CD8-positive, alpha-beta memory T cell (primary cell): ENCODE data around the gene KCNG3. TPM values are rescaled to one million over a fixed set of nuclear protein-coding genes. Genes with fewer than 3 reads are reported as not detected.

Source experiments
- CTCF ChIA-PET: fragments of 350-600 bp; sonication (Branson Sonifier 250); formaldehyde crosslinking; loops from one replicate; lab custom pipeline; 2021; ENCODE audit warnings: antibody characterized with exemption; lab: Charles Lee
- POLR2A ChIA-PET: fragments of 350-600 bp; sonication (Branson Sonifier 250); formaldehyde crosslinking; loops from one replicate; lab custom pipeline; 2021; ENCODE audit warnings: antibody characterized with exemption; lab: Charles Lee
- DNase-seq, 5 donors: peaks; one replicate each; pipeline versions ENCODE4 v3.0.0 to v3.0.0-alpha.2; 2020 to 2022; ENCODE audit warnings: mixed read lengths in 1 of 5
- H3K27ac ChIP-seq: one replicate; pipeline ENCODE4 v1.7.0; 2013; ENCODE audit warnings: low read depth, mild to moderate bottlenecking, low read length, moderate library complexity
- H3K27me3 ChIP-seq: 2 replicates; pipeline ENCODE4 v1.7.0; 2013; ENCODE audit warnings: low read length, mild to moderate bottlenecking; ENCODE audit not compliant: insufficient read depth, poor library complexity, severe bottlenecking
- H3K36me3 ChIP-seq: 2 replicates; pipeline ENCODE4 v1.7.0; 2013; ENCODE audit warnings: mild to moderate bottlenecking, low read length, moderate library complexity; ENCODE audit not compliant: insufficient read depth
- H3K4me1 ChIP-seq: 2 replicates; pipeline ENCODE4 v1.7.0; 2013; ENCODE audit warnings: mild to moderate bottlenecking, low read length, moderate library complexity; ENCODE audit not compliant: insufficient read depth
- H3K4me3 ChIP-seq: 2 replicates; pipeline ENCODE4 v1.7.0; 2013; ENCODE audit warnings: mild to moderate bottlenecking, low read length
- H3K9me3 ChIP-seq: 2 replicates; pipeline ENCODE4 v1.7.0; 2013; ENCODE audit warnings: mild to moderate bottlenecking, low read length
- H3K27ac Mint-ChIP-seq, 8 donors: one replicate each; pipeline ENCODE4 v1.8.0; 2020 to 2021; ENCODE audit warnings: mixed read lengths in 8 of 8, mild to moderate bottlenecking in 6 of 8, inconsistent platforms in 3 of 8, moderate library complexity in 3 of 8
- H3K27me3 Mint-ChIP-seq, 2 donors: one replicate each; pipeline ENCODE4 v1.8.0; 2020 to 2021; ENCODE audit warnings: mixed read lengths in 2 of 2, mild to moderate bottlenecking in 1 of 2, moderate library complexity in 1 of 2
- H3K36me3 Mint-ChIP-seq, 3 donors: one replicate each; pipeline ENCODE4 v1.8.0; 2020 to 2021; ENCODE audit warnings: mixed read lengths in 3 of 3, inconsistent platforms in 1 of 3, mild to moderate bottlenecking in 1 of 3
- H3K4me1 Mint-ChIP-seq, 3 donors: one replicate each; pipeline ENCODE4 v1.8.0; 2020 to 2021; ENCODE audit warnings: mixed read lengths in 3 of 3, inconsistent platforms in 1 of 3, mild to moderate bottlenecking in 1 of 3
- H3K4me3 Mint-ChIP-seq, 7 donors: one replicate each; pipeline ENCODE4 v1.8.0; 2020 to 2021; ENCODE audit warnings: mixed read lengths in 7 of 7, mild to moderate bottlenecking in 6 of 7, moderate library complexity in 4 of 7, inconsistent platforms in 2 of 7
- H3K9me3 Mint-ChIP-seq, 5 donors: one replicate each; pipeline ENCODE4 v1.8.0; 2020 to 2022; ENCODE audit warnings: mixed read lengths in 5 of 5, mild to moderate bottlenecking in 3 of 5, moderate library complexity in 2 of 5, inconsistent platforms in 1 of 5
- polyA plus RNA-seq: library from polyadenylated mRNA; unstranded; fragments of 300-500 nt; fragmentation: Illumina TruSeq; gene quantifications from one replicate; pipeline ENCODE4 v1.2.3, GENCODE V29; 2021
- total RNA-seq, 2 experiments: library from RNA; stranded (reverse); gene quantifications; one replicate each; pipeline ENCODE4 v1.2.3, GENCODE V29; 2021

Gene KCNG3
- total and polyA plus RNA-seq, 3 experiments from 2014 or later, result 0.07 to 0.09 TPM; not detected in 1

DNA sequence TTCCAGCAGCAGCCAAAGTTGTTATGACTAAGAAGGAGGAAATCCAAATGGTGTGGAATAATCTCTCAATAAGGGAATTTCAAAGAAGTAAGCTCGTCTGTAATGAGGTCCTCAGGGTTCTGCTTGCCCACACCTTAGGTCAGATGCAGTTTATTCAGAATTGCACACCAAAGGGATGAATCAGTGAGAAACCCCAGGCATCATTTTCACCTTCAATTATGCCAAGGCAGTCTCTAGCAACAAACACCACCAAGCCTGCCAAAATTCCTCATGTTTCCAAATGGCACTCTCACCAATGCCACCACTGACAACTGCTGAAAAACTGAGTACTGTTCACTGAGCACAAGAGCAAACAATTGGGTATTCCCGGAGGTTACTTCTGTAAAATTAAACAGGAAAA is 43.6 kb downstream of the KCNG3 start:
- Mint-ChIP-seq H3K9me3 (peaks cover 0 to 3% (median 0%) of the 10 kb centered on the region in 5 donors), H3K4me3 (no peak overlapping the region), H3K27me3 (peaks cover 18 to 33% of the 10 kb centered on the region in 2 donors), H3K36me3 (no peaks in the 10 kb centered on the region), H3K27ac (no peak overlapping the region), H3K4me1 (no peaks in the 10 kb centered on the region)
- Histone ChIP-seq H3K4me1 (no peaks in the 10 kb centered on the region), H3K9me3 (no peaks in the 10 kb centered on the region), H3K4me3 (no peak overlapping the region), H3K27ac (no peak overlapping the region), H3K36me3 (no peaks in the 10 kb centered on the region), H3K27me3 (no peaks in the 10 kb centered on the region)
- CTCF ChIA-PET, result interaction anchor here (1.3 kb wide), 1 partner anchor 10 kb away, joined by 3 read pairs; no protein-coding TSS in a partner anchor
- POLR2A ChIA-PET, result no interaction called here
- no peak for DNase-seq

DNA sequence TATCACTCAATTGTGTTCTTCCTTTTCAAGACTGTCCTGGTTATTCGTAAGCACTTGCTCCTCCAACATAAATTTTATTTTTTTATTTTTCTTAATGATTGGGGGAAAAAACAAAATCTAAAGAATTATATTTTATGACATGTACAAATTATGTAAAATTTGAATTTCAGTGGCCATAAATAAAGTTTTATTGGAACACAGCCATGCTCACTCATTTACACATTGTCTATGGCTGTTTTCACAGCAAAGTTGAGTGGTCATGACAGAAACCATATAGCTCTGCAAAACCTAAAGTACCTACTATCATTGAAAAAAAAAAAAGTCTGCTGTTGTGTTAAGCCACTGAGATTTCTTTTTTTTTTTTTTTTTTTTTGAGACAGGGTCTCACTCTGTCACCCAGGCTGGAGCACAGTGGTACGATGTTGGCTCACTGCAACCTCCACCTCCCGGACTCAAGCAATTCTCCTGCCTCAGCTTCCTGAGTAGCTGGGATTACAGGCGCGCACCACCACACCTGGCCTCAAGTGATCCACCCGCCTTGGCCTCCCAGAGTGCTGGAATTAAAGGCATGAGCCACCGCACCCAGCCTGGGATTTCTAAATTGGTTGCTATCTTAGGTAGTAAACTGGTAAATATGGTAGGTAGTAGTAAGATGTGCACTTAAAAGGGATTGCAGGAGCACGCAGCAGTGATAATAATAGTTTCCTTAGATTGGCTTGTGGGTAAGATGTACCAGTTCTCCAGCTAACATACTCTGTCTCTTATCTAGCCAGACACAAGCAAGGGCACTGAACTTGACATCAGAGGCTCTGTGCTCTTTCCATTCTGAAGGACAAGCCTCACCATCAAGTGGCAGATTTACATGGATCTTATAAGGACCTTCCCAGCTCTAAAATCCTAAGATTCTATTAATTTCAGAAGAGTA is 44.4 kb downstream of the KCNG3 start:
- DNase-seq, result no peak
- no peak overlapping the region for H3K27ac Mint-ChIP-seq
- no peaks in the 10 kb centered on the region for H3K4me1 Mint-ChIP-seq
- POLR2A ChIA-PET, result no interaction called here
- H3K27me3 Mint-ChIP-seq, result peaks cover 21 to 35% of the 10 kb centered on the region in 2 donors
- Histone ChIP-seq H3K27me3 (no peaks in the 10 kb centered on the region), H3K27ac (no peak overlapping the region), H3K4me3 (no peak overlapping the region), H3K9me3 (no peaks in the 10 kb centered on the region), H3K36me3 (no peaks in the 10 kb centered on the region), H3K4me1 (no peaks in the 10 kb centered on the region)
- no peak overlapping the region for H3K4me3 Mint-ChIP-seq
- CTCF ChIA-PET, result interaction anchor here (1.3 kb wide), 1 partner anchor 11 kb away, joined by 3 read pairs; no protein-coding TSS in a partner anchor
- H3K9me3 Mint-ChIP-seq, result peaks cover 0 to 3% (median 0%) of the 10 kb centered on the region in 5 donors
- H3K36me3 Mint-ChIP-seq, result no peaks in the 10 kb centered on the region

DNA sequence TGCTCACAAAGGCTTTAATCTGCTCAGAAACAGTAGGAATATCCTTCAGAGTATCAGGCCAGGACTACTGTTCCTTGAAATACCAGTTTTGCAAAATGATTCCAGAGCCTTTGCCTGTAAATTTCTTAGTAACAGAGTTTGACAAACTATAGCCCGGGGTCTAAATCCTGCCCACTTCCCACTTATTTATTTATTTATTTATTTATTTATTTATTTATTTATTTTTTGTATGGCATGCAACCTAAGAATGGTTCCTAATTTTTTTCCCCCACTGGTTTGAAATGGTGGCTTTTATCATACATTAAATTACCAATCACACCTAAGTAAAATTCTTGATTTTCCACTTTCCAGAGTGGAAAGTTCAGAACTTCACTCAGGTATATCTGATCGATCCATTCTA is 45.6 kb downstream of the KCNG3 start:
- Mint-ChIP-seq H3K4me1 (no peaks in the 10 kb centered on the region), H3K27me3 (peaks cover 16 to 37% of the 10 kb centered on the region in 2 donors), H3K9me3 (peaks cover 0 to 3% (median 0%) of the 10 kb centered on the region in 5 donors), H3K27ac (no peak overlapping the region), H3K4me3 (no peak overlapping the region), H3K36me3 (no peaks in the 10 kb centered on the region)
- H3K27ac ChIP-seq, result no peak overlapping the region
- H3K4me1 ChIP-seq, result no peaks in the 10 kb centered on the region
- CTCF ChIA-PET, result no interaction called here
- H3K9me3 ChIP-seq, result no peaks in the 10 kb centered on the region
- H3K4me3 ChIP-seq, result no peak overlapping the region
- no peaks in the 10 kb centered on the region for H3K27me3 ChIP-seq
- no peaks in the 10 kb centered on the region for H3K36me3 ChIP-seq
- DNase-seq, result no peak
- POLR2A ChIA-PET, result no interaction called here

DNA sequence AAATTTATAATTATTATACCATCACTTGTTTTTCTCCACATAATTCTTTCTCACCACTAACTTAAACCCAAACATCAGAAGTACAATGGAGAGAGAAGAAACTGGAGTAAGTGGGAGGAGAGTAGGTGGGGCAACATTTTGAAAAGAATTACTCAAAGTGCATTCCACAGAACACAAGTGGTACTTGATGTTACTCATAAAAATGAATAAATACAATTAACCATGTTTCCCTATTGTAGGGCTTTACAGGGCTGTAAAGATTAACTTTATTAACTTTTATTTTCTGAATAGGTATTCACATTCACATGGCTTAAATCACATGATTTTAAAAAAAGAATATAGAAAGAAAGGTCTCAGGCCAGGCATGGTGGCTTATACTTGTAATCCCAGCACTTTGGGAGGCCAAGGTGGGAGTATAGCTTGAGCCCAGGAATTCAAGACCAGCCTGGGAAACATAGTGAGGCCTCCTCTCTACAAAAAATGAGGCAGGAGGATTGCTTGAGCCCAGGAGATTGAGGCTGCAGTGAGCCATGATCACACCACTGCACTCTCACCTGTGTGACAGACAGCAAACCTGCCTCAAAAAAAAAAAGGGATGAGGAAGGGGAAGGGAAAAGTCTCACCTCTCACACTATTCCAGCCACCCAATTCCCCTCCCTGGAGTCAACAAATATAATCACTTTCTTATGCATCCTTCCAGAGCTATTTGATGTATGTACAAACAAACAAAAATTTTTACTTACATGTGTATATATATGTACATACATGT is 47.1 kb downstream of the KCNG3 start:
- no peaks in the 10 kb centered on the region for H3K36me3 ChIP-seq
- no peaks in the 10 kb centered on the region for H3K27me3 ChIP-seq
- no peak overlapping the region for H3K27ac Mint-ChIP-seq
- H3K27ac ChIP-seq, result no peak overlapping the region
- H3K27me3 Mint-ChIP-seq, result peaks cover 7 to 34% of the 10 kb centered on the region in 2 donors
- no peaks in the 10 kb centered on the region for H3K36me3 Mint-ChIP-seq
- H3K4me3 Mint-ChIP-seq, result no peak overlapping the region
- POLR2A ChIA-PET, result no interaction called here
- DNase-seq, result no peak
- H3K9me3 Mint-ChIP-seq, result no peaks in the 10 kb centered on the region
- CTCF ChIA-PET, result no interaction called here
- H3K4me1 ChIP-seq, result no peaks in the 10 kb centered on the region
- no peak overlapping the region for H3K4me3 ChIP-seq
- no peaks in the 10 kb centered on the region for H3K9me3 ChIP-seq
- no peaks in the 10 kb centered on the region for H3K4me1 Mint-ChIP-seq

DNA sequence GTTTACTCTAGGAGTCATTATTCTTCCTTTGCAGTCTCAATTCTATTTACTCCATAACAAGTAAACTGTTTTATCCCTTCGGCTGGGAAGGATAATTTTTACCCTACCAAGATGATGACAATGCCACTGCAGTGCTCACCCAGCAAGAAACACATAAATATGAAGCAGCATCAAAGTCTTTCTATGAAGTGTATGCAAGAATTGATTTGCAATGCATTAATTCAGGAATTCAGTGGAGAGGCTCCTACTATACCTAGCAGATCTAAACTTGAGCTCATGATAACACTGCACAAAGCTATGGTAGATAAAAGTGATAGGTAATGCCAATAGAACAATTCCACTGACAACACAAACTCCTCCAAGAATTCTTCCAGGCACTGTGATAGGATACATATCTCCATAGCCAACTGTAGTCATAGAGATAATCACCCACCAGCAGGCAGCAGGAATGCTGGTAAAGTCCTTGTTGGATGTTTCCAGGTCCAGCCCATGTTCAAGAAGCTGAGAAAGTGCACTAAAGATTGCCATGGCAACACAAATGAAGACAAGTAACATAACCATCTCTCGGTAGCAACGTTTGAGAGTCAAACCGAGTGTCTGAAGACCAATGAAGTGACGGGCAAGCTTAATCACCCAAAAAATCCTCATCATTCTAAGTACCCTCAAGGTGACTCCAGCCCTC is 49.9 kb downstream of the KCNG3 start:
- H3K9me3 Mint-ChIP-seq, result no peaks in the 10 kb centered on the region
- Histone ChIP-seq H3K27ac (no peak overlapping the region), H3K27me3 (no peaks in the 10 kb centered on the region), H3K9me3 (no peaks in the 10 kb centered on the region), H3K4me3 (no peak overlapping the region), H3K36me3 (no peaks in the 10 kb centered on the region), H3K4me1 (no peaks in the 10 kb centered on the region)
- CTCF ChIA-PET, result no interaction called here
- no peak overlapping the region for H3K27ac Mint-ChIP-seq
- peaks cover 7 to 26% of the 10 kb centered on the region in 2 donors for H3K27me3 Mint-ChIP-seq
- POLR2A ChIA-PET, result no interaction called here
- no peaks in the 10 kb centered on the region for H3K36me3 Mint-ChIP-seq
- no peaks in the 10 kb centered on the region for H3K4me1 Mint-ChIP-seq
- no peak overlapping the region for H3K4me3 Mint-ChIP-seq
- DNase-seq, result no peak

DNA sequence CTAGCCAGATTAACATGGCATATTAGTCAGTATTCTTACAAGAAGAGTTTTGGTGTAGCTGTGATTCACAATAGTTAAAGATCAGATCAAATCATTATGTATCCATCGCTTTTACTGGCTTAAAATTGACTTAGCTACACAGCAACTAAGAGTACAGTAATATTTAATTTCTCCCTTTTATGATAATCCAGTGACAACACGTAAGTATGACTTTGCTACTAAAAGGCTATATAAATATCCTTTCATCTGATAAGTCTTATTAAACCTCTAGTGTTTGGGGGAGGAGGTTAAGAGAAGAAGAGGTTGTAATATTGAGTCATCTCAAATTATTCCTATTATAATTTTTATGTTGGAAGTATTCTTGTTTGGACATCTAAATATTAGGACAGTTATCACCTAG is 51.0 kb downstream of the KCNG3 start:
- Histone ChIP-seq H3K27ac (no peak overlapping the region), H3K4me3 (no peak overlapping the region), H3K4me1 (no peaks in the 10 kb centered on the region), H3K36me3 (no peaks in the 10 kb centered on the region), H3K9me3 (no peaks in the 10 kb centered on the region), H3K27me3 (no peaks in the 10 kb centered on the region)
- Mint-ChIP-seq H3K4me3 (no peak overlapping the region), H3K36me3 (no peaks in the 10 kb centered on the region), H3K27ac (no peak overlapping the region), H3K27me3 (peaks cover 7 to 34% of the 10 kb centered on the region in 2 donors), H3K4me1 (no peaks in the 10 kb centered on the region), H3K9me3 (no peaks in the 10 kb centered on the region)
- POLR2A ChIA-PET, result interaction anchor here (0.5 kb wide), 1 partner anchor 26 kb away, joined by 4 read pairs; no protein-coding TSS in a partner anchor
- no peak for DNase-seq
- CTCF ChIA-PET, result no interaction called here

DNA sequence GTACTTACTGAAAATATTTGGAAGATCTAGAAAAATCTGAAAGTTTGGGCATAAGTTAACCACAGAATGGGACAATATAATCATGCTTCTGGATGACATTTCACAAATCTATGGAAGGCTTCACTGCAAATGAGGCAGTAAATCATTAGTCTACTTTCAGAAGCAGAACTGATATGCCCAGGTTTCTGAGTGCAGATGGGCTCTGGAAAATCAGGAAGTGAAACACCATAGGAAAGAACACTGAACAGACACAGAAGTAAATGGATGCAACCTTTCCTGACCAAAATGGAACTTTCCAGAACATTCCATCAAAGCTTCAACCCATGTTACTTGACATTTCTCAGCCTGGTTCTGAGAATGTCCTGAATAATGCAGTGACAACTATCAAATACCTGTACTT is 55.1 kb downstream of the KCNG3 start:
- DNase-seq, result no peak
- no peaks in the 10 kb centered on the region for H3K27me3 ChIP-seq
- no peaks in the 10 kb centered on the region for H3K9me3 ChIP-seq
- H3K36me3 ChIP-seq, result no peaks in the 10 kb centered on the region
- Mint-ChIP-seq H3K9me3 (no peaks in the 10 kb centered on the region), H3K27ac (no peak overlapping the region), H3K27me3 (peaks cover 9 to 38% of the 10 kb centered on the region in 2 donors), H3K36me3 (no peaks in the 10 kb centered on the region), H3K4me3 (no peak overlapping the region), H3K4me1 (no peaks in the 10 kb centered on the region)
- ChIA-PET POLR2A (no interaction called here), CTCF (no interaction called here)
- H3K27ac ChIP-seq, result no peak overlapping the region
- no peak overlapping the region for H3K4me3 ChIP-seq
- no peaks in the 10 kb centered on the region for H3K4me1 ChIP-seq
